Esophagus muscularis mucosa (tissue), 4 donors: ENCODE data around the gene SPDL1. TPM values are rescaled to one million over a fixed set of nuclear protein-coding genes. Genes with fewer than 3 reads are reported as not detected.

ENCODE experiments used
- DNase-seq: peaks from one replicate; pipeline ENCODE4 v3.0.0-alpha.2; 2017; ENCODE audit errors: extremely low spot score
- H3K27ac ChIP-seq, 4 donors: fragments of 200-600 bp; sonication (generic); replicated peaks in 1 of 4; 1 replicate in 3 of 4; 2 replicates in 1 of 4; pipeline ENCODE4 v1.5.1; 2016 to 2019; ENCODE audit warnings: mild to moderate bottlenecking in 1 of 4
- H3K27me3 ChIP-seq, 4 donors: fragments of 200-600 bp; sonication (generic); one replicate each; pipeline versions ENCODE4 v1.5.1 to v1.6.0; 2016 to 2019
- H3K36me3 ChIP-seq, 4 donors: fragments of 200-600 bp; sonication (generic); one replicate each; pipeline ENCODE4 v1.5.1; 2016 to 2019
- H3K4me1 ChIP-seq, 4 donors: fragments of 200-600 bp; sonication (generic); one replicate each; pipeline ENCODE4 v1.5.1; 2016 to 2019
- H3K4me3 ChIP-seq, 4 donors: fragments of 200-600 bp; sonication (generic); 1 replicate in 2 of 4; 2 replicates in 2 of 4; pipeline ENCODE4 v1.5.1; 2016 to 2019; ENCODE audit warnings: mild to moderate bottlenecking in 4 of 4, moderate library complexity in 1 of 4
- H3K9me3 ChIP-seq, 4 donors: fragments of 200-600 bp; sonication (generic); 1 replicate in 3 of 4; 2 replicates in 1 of 4; pipeline ENCODE4 v1.5.1; 2016 to 2019
- EP300 ChIP-seq: sonication (generic); formaldehyde crosslinking; IDR thresholded peaks from one replicate; pipeline ENCODE4 v1.6.1; 2017; ENCODE audit warnings: antibody characterized with exemption
- POLR2A ChIP-seq: fragments of 450-650 bp; IDR thresholded peaks from one replicate; pipeline ENCODE4 v1.6.1; 2017; ENCODE audit warnings: antibody characterized with exemption, moderate library complexity, mild to moderate bottlenecking, low read depth
- POLR2AphosphoS5 ChIP-seq, 2 donors: sonication (generic); formaldehyde crosslinking; IDR thresholded peaks; one replicate each; pipeline ENCODE4 v1.6.1; 2017; ENCODE audit warnings: antibody characterized with exemption in 2 of 2
- WGBS: methylation state at CpG from one replicate; pipeline ENCODE4 v1.1.5; 2018; 5-methylcytosine and 5-hydroxymethylcytosine counted together
- intact Hi-C: fragments of 100-400 bp; cut with DNase I; formaldehyde crosslinking; loops from one replicate; pipeline ENCODE4 v1.15.1; 2023
- total RNA-seq, 4 donors: library from RNA; depleted of rRNA; stranded (reverse); fragments of >200 nt; gene quantifications; one replicate each; pipeline versions ENCODE4 v1.1.0 to v1.2.1, GENCODE V29; 2016
- TF ChIP-seq, protein P1 (sequence below), 3 experiments: fragments of 200-600 bp in 2 of 3; fragments of 450-650 bp in 1 of 3; sonication (generic) in 2 of 3; IDR thresholded peaks; one replicate each; pipeline ENCODE4 v1.5.1; 2017 to 2019; ENCODE audit warnings: antibody characterized with exemption in 3 of 3, mild to moderate bottlenecking in 2 of 3, moderate library complexity in 1 of 3

SPDL1 gene
- total RNA-seq, 4 donors from 2014 or later, result 3.5 to 12.0 (median 7.0) TPM

DNA sequence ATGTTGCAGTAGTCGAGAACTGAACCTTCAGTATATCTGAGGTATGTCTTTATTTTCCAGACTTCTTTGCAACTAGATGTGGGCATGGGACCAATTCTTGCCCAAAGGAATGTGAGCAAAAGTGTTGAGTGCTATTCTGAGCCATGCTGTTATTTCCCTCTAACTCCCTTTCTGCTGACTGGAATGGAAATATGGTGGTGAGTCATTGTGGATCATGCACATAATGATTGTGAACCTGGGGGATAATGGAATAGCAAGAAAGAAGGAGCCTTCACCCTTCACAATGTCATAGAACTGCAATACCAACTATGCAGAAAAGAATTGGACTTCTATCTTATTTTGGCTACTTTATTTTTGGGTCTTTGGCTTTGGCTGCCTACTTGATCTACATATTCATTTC, 43.2 kb downstream of the SPDL1 start:
- H3K27me3 ChIP-seq, result no peaks in the 10 kb centered on the region
- no peaks in the 10 kb centered on the region for H3K36me3 ChIP-seq
- TF ChIP-seq, protein P1, sequence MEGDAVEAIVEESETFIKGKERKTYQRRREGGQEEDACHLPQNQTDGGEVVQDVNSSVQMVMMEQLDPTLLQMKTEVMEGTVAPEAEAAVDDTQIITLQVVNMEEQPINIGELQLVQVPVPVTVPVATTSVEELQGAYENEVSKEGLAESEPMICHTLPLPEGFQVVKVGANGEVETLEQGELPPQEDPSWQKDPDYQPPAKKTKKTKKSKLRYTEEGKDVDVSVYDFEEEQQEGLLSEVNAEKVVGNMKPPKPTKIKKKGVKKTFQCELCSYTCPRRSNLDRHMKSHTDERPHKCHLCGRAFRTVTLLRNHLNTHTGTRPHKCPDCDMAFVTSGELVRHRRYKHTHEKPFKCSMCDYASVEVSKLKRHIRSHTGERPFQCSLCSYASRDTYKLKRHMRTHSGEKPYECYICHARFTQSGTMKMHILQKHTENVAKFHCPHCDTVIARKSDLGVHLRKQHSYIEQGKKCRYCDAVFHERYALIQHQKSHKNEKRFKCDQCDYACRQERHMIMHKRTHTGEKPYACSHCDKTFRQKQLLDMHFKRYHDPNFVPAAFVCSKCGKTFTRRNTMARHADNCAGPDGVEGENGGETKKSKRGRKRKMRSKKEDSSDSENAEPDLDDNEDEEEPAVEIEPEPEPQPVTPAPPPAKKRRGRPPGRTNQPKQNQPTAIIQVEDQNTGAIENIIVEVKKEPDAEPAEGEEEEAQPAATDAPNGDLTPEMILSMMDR (IDR thresholded peaks at IDR 0.05), result no peak
- no peak for TF ChIP-seq EP300
- no peak for TF ChIP-seq POLR2A
- no peak for TF ChIP-seq POLR2AphosphoS5 (IDR thresholded peaks at IDR 0.05)
- whole genome bisulfite sequencing, result 88% methylated on average over 1 of the region's 1 CpG
- H3K27ac ChIP-seq, result no peak overlapping the region
- intact Hi-C loops, result no loop called here
- H3K4me3 ChIP-seq, result no peak overlapping the region
- H3K4me1 ChIP-seq, result no peaks in the 10 kb centered on the region
- H3K9me3 ChIP-seq, result peaks cover 0 to 4% (median 0%) of the 10 kb centered on the region in 4 donors
- no peak for DNase-seq

DNA sequence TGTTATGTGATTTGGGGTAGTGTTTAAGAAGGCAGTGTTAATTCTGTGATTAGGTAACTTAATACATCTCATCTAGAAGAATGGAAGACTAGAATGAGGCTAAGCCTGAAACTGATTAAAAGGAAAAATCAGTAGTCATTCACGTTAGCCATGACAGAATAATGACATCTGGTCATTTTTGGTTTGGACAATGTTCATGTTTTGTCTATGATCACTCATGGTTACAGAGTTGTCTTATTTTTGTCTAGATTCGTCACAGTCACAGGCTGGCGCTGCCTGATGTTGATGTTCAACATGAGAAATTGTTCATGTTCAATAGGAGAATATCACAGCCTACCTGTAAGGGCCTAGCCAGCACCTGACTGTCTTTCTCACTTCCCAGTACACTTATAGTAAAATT, 44.0 kb downstream of the SPDL1 start:
- 81% methylated on average over 3 of the region's 3 CpGs for WGBS
- peaks cover 0 to 4% (median 0%) of the 10 kb centered on the region in 4 donors for H3K9me3 ChIP-seq
- H3K36me3 ChIP-seq, result no peaks in the 10 kb centered on the region
- H3K4me1 ChIP-seq, result no peaks in the 10 kb centered on the region
- DNase-seq, result no peak
- no peaks in the 10 kb centered on the region for H3K27me3 ChIP-seq
- H3K4me3 ChIP-seq, result no peak overlapping the region
- TF ChIP-seq EP300 (no peak), POLR2AphosphoS5 (IDR thresholded peaks at IDR 0.05) (no peak), POLR2A (no peak)
- TF ChIP-seq, protein P1 (IDR thresholded peaks at IDR 0.05), result no peak
- no peak overlapping the region for H3K27ac ChIP-seq
- intact Hi-C loops, result no loop called here

DNA sequence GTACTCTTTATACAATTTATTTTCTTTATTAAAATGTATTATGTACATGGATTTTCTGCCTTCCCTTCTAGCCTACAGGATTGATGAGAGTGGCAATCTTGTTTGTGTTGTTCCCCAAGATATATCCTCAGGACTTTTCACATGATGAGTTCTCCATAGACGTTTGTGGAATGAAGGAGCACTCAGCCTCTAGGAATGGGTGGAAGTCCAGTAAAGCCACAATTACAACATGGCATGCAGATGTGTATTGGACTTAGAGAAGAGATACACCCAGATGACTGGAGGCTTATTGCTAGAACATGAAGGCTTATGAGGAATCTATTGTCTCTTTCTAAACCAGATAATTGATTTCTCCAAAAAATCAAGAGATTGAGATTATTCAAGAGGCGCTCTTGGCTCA, 45.3 kb downstream of the SPDL1 start:
- H3K4me1 ChIP-seq, result no peaks in the 10 kb centered on the region
- TF ChIP-seq, protein P1 (IDR thresholded peaks at IDR 0.05), result no peak
- no peak for TF ChIP-seq POLR2A
- no peak for TF ChIP-seq EP300
- TF ChIP-seq POLR2AphosphoS5 (IDR thresholded peaks at IDR 0.05), result no peak
- WGBS, result 84% methylated on average over 2 of the region's 2 CpGs
- intact Hi-C loops, result no loop called here
- no peak overlapping the region for H3K27ac ChIP-seq
- H3K27me3 ChIP-seq, result no peaks in the 10 kb centered on the region
- no peaks in the 10 kb centered on the region for H3K36me3 ChIP-seq
- H3K9me3 ChIP-seq, result no peaks in the 10 kb centered on the region
- H3K4me3 ChIP-seq, result no peak overlapping the region
- DNase-seq, result no peak

DNA sequence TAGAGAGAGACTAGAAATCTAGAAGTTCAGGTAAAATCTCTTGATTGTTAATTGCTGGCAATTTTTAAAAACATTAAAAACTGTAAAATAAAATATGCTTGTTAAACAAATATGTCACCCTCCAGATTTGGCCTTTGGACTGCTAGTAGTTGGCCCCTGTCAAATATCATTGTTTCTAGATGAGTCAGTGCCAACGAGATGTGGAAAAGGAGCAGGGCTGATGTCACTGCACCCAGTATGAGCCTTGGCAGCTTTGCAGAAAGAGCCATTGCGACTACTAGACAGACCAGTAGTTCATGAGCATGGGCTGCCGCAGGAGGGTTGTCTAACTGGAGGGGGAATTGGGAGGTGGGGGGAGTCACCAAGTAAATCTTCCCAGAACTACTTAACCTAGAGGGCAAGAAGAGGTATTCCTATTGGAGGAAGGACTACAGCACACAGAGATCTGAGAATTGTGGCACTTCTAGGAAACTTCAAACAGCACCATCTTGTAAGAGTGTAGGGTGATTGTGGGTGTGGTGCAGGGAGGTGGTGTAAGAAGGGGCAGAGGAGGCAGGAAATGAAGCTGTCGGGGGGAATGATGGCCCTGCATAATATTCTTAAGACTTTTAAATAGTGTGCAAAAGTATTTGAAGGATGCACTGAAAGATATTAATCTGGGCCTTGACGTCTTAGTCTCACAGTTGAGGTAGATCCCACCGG, 46.4 kb downstream of the SPDL1 start:
- Histone ChIP-seq H3K9me3 (peaks cover 0 to 3% (median 0%) of the 10 kb centered on the region in 4 donors), H3K36me3 (no peaks in the 10 kb centered on the region), H3K4me1 (no peaks in the 10 kb centered on the region), H3K27ac (no peak overlapping the region), H3K4me3 (no peak overlapping the region), H3K27me3 (no peaks in the 10 kb centered on the region)
- intact Hi-C loops, result no loop called here
- DNase-seq, result no peak
- TF ChIP-seq EP300, result no peak
- no peak for TF ChIP-seq POLR2AphosphoS5 (IDR thresholded peaks at IDR 0.05)
- TF ChIP-seq POLR2A, result no peak
- TF ChIP-seq, protein P1 (IDR thresholded peaks at IDR 0.05), result no peak
- 72% methylated on average over 6 of the region's 6 CpGs for WGBS

DNA sequence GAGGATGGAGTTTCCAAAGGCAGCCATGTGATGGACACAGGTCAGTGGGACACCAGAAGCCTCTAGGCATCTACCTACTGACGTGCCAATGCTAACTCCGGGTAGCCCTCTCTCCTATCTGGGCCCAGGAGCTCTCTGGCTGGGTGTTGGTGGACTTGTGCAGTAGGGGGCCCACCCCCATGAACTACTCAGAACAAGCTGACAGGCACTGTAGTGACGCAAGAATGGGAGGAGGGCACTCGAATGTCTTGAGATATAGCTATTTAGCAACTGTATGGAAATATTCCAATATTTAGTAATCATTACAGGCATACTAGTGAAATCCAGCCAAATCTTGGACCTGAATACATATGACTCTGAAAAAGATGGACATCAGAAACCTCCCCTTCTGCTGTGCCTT, 47.8 kb downstream of the SPDL1 start:
- TF ChIP-seq, protein P1 (IDR thresholded peaks at IDR 0.05), result no peak
- no peak for TF ChIP-seq EP300
- no peak for TF ChIP-seq POLR2AphosphoS5 (IDR thresholded peaks at IDR 0.05)
- no peak for TF ChIP-seq POLR2A
- H3K27me3 ChIP-seq, result peaks cover 0 to 5% (median 0%) of the 10 kb centered on the region in 4 donors
- no peaks in the 10 kb centered on the region for H3K36me3 ChIP-seq
- no peak overlapping the region for H3K27ac ChIP-seq
- 89% methylated on average over 4 of the region's 4 CpGs for WGBS
- DNase-seq, result no peak
- intact Hi-C loops, result no loop called here
- H3K9me3 ChIP-seq, result peaks cover 0 to 6% (median 0%) of the 10 kb centered on the region in 4 donors
- no peaks in the 10 kb centered on the region for H3K4me1 ChIP-seq
- no peak overlapping the region for H3K4me3 ChIP-seq
